Measurements from ENCODE around the gene UBE2S. TPM values are rescaled to one million over a fixed set of nuclear protein-coding genes. Genes with fewer than 3 reads are reported as not detected.
A peak's percentile ranks its signal among the peaks of the same experiment; 100 is the strongest.
"Not testable (repeated sequence)": the region's sequence is repeated elsewhere in the genome, so short reads cannot be mapped to it uniquely, and the experiment has no call there.

Gene UBE2S
- total and polyA plus RNA-seq, 9 donors, result 31.4 to 70.1 (median 58.7) TPM

- peaks cover 23% of the 10 kb centered on the region for H3K36me3 ChIP-seq (ENCODE audit: control insufficient read depth, insufficient read depth, low read length)
- peak overlapping the region; percentile 100 for H3K27ac ChIP-seq (ENCODE audit: low read length)
- no peak for DNase-seq
- peaks cover 25% of the 10 kb centered on the region for H3K4me1 ChIP-seq (ENCODE audit: control insufficient read depth, insufficient read depth, low read length)
- peak overlapping the region; percentile 41 for H3K4me3 ChIP-seq (ENCODE audit: low read length)
- WGBS (ENCODE audit: insufficient coverage), result 63% methylated on average over 6 of the region's 9 CpGs
- no peaks in the 10 kb centered on the region for H3K27me3 ChIP-seq (ENCODE audit: control insufficient read depth, insufficient read depth, low read length)
- H3K9me3 ChIP-seq (replicated peaks; ENCODE audit: control insufficient read depth, low read depth, low read length), result no peaks in the 10 kb centered on the region
Observed at GRCh38 chr19:55408533-55408872, 915 bp upstream of the UBE2S start.

GRCh38 chr19:55407800-55408532 is 378 bp upstream of the UBE2S start:
- peak; percentile 100 for DNase-seq
- WGBS (ENCODE audit: insufficient coverage), result under 1% methylated on average over 62 of the region's 72 CpGs
- H3K27me3 ChIP-seq (ENCODE audit: control insufficient read depth, insufficient read depth, low read length), result no peaks in the 10 kb centered on the region
- peaks cover 28% of the 10 kb centered on the region for H3K36me3 ChIP-seq (ENCODE audit: control insufficient read depth, insufficient read depth, low read length)
- H3K4me3 ChIP-seq (ENCODE audit: low read length), result peak overlapping the region; percentile 58
- H3K9me3 ChIP-seq (replicated peaks; ENCODE audit: control insufficient read depth, low read depth, low read length), result no peaks in the 10 kb centered on the region
- H3K4me1 ChIP-seq (ENCODE audit: control insufficient read depth, insufficient read depth, low read length), result peaks cover 25% of the 10 kb centered on the region
- peak overlapping the region; percentile 100 for H3K27ac ChIP-seq (ENCODE audit: low read length)

- Histone ChIP-seq H3K4me3 (ENCODE audit: low read length) (peak overlapping the region; percentile 73), H3K9me3 (replicated peaks; ENCODE audit: control insufficient read depth, low read depth, low read length) (no peaks in the 10 kb centered on the region), H3K4me1 (ENCODE audit: control insufficient read depth, insufficient read depth, low read length) (peaks cover 25% of the 10 kb centered on the region), H3K27ac (ENCODE audit: low read length) (peak overlapping the region; percentile 88), H3K27me3 (ENCODE audit: control insufficient read depth, insufficient read depth, low read length) (no peaks in the 10 kb centered on the region), H3K36me3 (ENCODE audit: control insufficient read depth, insufficient read depth, low read length) (peaks cover 38% of the 10 kb centered on the region)
- 6% methylated on average over 30 of the region's 35 CpGs for whole genome bisulfite sequencing (ENCODE audit: insufficient coverage)
- DNase-seq, result peak; percentile 54
Observed at GRCh38 chr19:55406826-55407549, 600 bp downstream of the UBE2S start.

GRCh38 chr19:55406091-55406825 is 1.3 kb downstream of the UBE2S start:
- 82% methylated on average over 9 of the region's 14 CpGs for WGBS (ENCODE audit: insufficient coverage)
- DNase-seq, result no peak
- H3K4me3 ChIP-seq (ENCODE audit: low read length), result peak overlapping the region; percentile 73

GRCh38 chr19:55405638-55406037 is 1.9 kb downstream of the UBE2S start:
- no peak for DNase-seq
- H3K27me3 ChIP-seq (ENCODE audit: control insufficient read depth, insufficient read depth, low read length), result no peaks in the 10 kb centered on the region
- 75% methylated on average over 4 of the region's 5 CpGs for WGBS (ENCODE audit: insufficient coverage)
- H3K36me3 ChIP-seq (ENCODE audit: control insufficient read depth, insufficient read depth, low read length), result peaks cover 50% of the 10 kb centered on the region
- H3K27ac ChIP-seq (ENCODE audit: low read length), result no peak overlapping the region
- no peak overlapping the region for H3K4me3 ChIP-seq (ENCODE audit: low read length)
- H3K4me1 ChIP-seq (ENCODE audit: control insufficient read depth, insufficient read depth, low read length), result peaks cover 25% of the 10 kb centered on the region
- H3K9me3 ChIP-seq (replicated peaks; ENCODE audit: control insufficient read depth, low read depth, low read length), result no peaks in the 10 kb centered on the region

More at GRCh38 chr19:55406091-55406825, 1.3 kb downstream of the UBE2S start:
- peaks cover 45% of the 10 kb centered on the region for H3K36me3 ChIP-seq (ENCODE audit: control insufficient read depth, insufficient read depth, low read length)
- no peaks in the 10 kb centered on the region for H3K9me3 ChIP-seq (replicated peaks; ENCODE audit: control insufficient read depth, low read depth, low read length)
- no peaks in the 10 kb centered on the region for H3K27me3 ChIP-seq (ENCODE audit: control insufficient read depth, insufficient read depth, low read length)
- no peak overlapping the region for H3K27ac ChIP-seq (ENCODE audit: low read length)
- peaks cover 25% of the 10 kb centered on the region for H3K4me1 ChIP-seq (ENCODE audit: control insufficient read depth, insufficient read depth, low read length)

- Histone ChIP-seq H3K27me3 (ENCODE audit: control insufficient read depth, insufficient read depth, low read length) (no peaks in the 10 kb centered on the region), H3K27ac (ENCODE audit: low read length) (no peak overlapping the region), H3K4me1 (ENCODE audit: control insufficient read depth, insufficient read depth, low read length) (peaks cover 20% of the 10 kb centered on the region), H3K9me3 (replicated peaks; ENCODE audit: control insufficient read depth, low read depth, low read length) (no peaks in the 10 kb centered on the region), H3K4me3 (ENCODE audit: low read length) (no peak overlapping the region), H3K36me3 (ENCODE audit: control insufficient read depth, insufficient read depth, low read length) (peaks cover 58% of the 10 kb centered on the region)
- no CpG with 5 or more reads among the region's 2 CpGs for WGBS (ENCODE audit: insufficient coverage)
- DNase-seq, result no peak
Observed at GRCh38 chr19:55402509-55402908, 5.1 kb downstream of the UBE2S start.

- H3K36me3 ChIP-seq (ENCODE audit: control insufficient read depth, insufficient read depth, low read length), result peaks cover 56% of the 10 kb centered on the region
- H3K27ac ChIP-seq (ENCODE audit: low read length), result not testable (repeated sequence)
- 96% methylated on average over 5 of the region's 28 CpGs for WGBS (ENCODE audit: insufficient coverage)
Observed at GRCh38 chr19:55401390-55401789, 6.2 kb downstream of the UBE2S start.

GRCh38 chr19:55400281-55401087 is 7.1 kb downstream of the UBE2S start:
- 83% methylated on average over 9 of the region's 14 CpGs for WGBS (ENCODE audit: insufficient coverage)
- H3K36me3 ChIP-seq (ENCODE audit: control insufficient read depth, insufficient read depth, low read length), result peaks cover 47% of the 10 kb centered on the region
- no peak overlapping the region for H3K27ac ChIP-seq (ENCODE audit: low read length)
- no peak overlapping the region for H3K4me3 ChIP-seq (ENCODE audit: low read length)
- peaks cover 3% of the 10 kb centered on the region for H3K4me1 ChIP-seq (ENCODE audit: control insufficient read depth, insufficient read depth, low read length)
- no peaks in the 10 kb centered on the region for H3K27me3 ChIP-seq (ENCODE audit: control insufficient read depth, insufficient read depth, low read length)
- no peaks in the 10 kb centered on the region for H3K9me3 ChIP-seq (replicated peaks; ENCODE audit: control insufficient read depth, low read depth, low read length)
- DNase-seq, result no peak

More at GRCh38 chr19:55401390-55401789, 6.2 kb downstream of the UBE2S start:
- H3K4me3 ChIP-seq (ENCODE audit: low read length); H3K9me3 ChIP-seq (replicated peaks; ENCODE audit: control insufficient read depth, low read depth, low read length); H3K27me3 ChIP-seq (ENCODE audit: control insufficient read depth, insufficient read depth, low read length); DNase-seq: not testable (repeated sequence)
- H3K4me1 ChIP-seq (ENCODE audit: control insufficient read depth, insufficient read depth, low read length), result peaks cover 12% of the 10 kb centered on the region

- DNase-seq, result no peak
- H3K4me1 ChIP-seq (ENCODE audit: control insufficient read depth, insufficient read depth, low read length), result no peaks in the 10 kb centered on the region
- no peaks in the 10 kb centered on the region for H3K27me3 ChIP-seq (ENCODE audit: control insufficient read depth, insufficient read depth, low read length)
- H3K4me3 ChIP-seq (ENCODE audit: low read length), result no peak overlapping the region
- H3K9me3 ChIP-seq (replicated peaks; ENCODE audit: control insufficient read depth, low read depth, low read length), result no peaks in the 10 kb centered on the region
- H3K27ac ChIP-seq (ENCODE audit: low read length), result no peak overlapping the region
- 84% methylated on average over 6 of the region's 12 CpGs for WGBS (ENCODE audit: insufficient coverage)
- H3K36me3 ChIP-seq (ENCODE audit: control insufficient read depth, insufficient read depth, low read length), result peaks cover 34% of the 10 kb centered on the region
Observed at GRCh38 chr19:55398200-55398925, 9.2 kb downstream of the UBE2S start.

All from muscle of leg (tissue), 11 donors.